Esophagus squamous epithelium (tissue), 4 donors: ENCODE results near the gene KRT4.

Experiments used
- POLR2A ChIP-seq, 4 donors: fragments of 450-650 bp; IDR thresholded peaks; one replicate each; pipeline ENCODE4 v1.6.1; 2017; ENCODE audit warnings: antibody characterized with exemption in 4 of 4, mild to moderate bottlenecking in 4 of 4, moderate library complexity in 3 of 4
- TF ChIP-seq, protein P1 (sequence below), 6 experiments: fragments of 450-650 bp in 4 of 6; fragments of 200-600 bp in 2 of 6; sonication (generic) in 2 of 6; IDR thresholded peaks; one replicate each; pipeline ENCODE4 v1.5.1; 2016 to 2019; ENCODE audit warnings: antibody characterized with exemption in 6 of 6, mild to moderate bottlenecking in 4 of 6, moderate library complexity in 4 of 6

DNA sequence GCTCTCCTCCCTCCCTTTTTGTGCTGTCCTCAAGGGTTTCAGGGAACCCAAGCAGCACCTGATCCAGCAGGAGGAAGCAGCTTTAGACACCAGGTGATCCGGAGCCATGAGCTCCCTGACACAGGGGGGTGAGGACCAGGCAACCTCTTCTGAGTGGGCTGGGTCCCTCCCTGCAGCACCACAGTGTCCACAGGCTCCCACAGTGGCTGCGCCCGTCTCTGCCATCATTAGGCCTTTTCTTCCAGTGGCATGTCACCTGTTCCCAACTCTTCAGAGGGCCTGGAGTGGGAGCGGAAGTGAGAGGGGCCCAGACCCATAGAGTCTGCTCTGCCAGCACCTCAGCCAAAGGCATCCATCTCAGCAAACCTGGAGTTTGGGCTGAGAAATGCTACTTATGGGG, 36.4 kb downstream of the KRT4 start:
- TF ChIP-seq, protein P1, sequence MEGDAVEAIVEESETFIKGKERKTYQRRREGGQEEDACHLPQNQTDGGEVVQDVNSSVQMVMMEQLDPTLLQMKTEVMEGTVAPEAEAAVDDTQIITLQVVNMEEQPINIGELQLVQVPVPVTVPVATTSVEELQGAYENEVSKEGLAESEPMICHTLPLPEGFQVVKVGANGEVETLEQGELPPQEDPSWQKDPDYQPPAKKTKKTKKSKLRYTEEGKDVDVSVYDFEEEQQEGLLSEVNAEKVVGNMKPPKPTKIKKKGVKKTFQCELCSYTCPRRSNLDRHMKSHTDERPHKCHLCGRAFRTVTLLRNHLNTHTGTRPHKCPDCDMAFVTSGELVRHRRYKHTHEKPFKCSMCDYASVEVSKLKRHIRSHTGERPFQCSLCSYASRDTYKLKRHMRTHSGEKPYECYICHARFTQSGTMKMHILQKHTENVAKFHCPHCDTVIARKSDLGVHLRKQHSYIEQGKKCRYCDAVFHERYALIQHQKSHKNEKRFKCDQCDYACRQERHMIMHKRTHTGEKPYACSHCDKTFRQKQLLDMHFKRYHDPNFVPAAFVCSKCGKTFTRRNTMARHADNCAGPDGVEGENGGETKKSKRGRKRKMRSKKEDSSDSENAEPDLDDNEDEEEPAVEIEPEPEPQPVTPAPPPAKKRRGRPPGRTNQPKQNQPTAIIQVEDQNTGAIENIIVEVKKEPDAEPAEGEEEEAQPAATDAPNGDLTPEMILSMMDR (IDR thresholded peaks at IDR 0.05) = no peak
- TF ChIP-seq POLR2A (IDR thresholded peaks at IDR 0.05) = no peak
